Stimulated activated CD8-positive, alpha-beta memory T cell treated with anti-CD3 and anti-CD28 coated beads, Interleukin-4, amount 100 ng/mL, for 1 hour (primary cell): Measurements from ENCODE around the gene SEMA5A.

Source experiments
- DNase-seq, 2 donors: peaks; one replicate each; pipeline ENCODE4 v3.0.0-alpha.2; 2020; ENCODE audit warnings: low read depth in 2 of 2, low spot score in 1 of 2

Gene SEMA5A

DNA sequence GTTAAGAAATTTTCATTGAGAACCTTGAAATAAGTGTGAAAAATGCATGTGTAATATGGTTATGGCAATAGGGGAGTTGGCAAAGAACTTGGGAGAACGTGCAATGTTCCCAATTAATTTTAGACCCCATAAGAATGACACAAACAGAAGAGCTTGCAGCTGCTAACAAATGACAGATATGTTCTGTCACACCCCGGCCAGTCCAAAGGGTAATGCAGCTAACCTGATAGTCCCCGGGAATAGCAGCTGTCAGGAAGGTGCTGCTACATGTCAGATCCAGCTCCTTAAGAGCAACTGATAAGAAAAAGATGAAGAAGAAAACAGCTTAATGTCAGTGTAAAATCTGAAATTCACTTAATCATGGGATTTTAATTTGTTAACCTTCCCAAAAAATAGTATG lies 30.4 kb downstream of the SEMA5A start:
- DNase-seq: no peak

DNA sequence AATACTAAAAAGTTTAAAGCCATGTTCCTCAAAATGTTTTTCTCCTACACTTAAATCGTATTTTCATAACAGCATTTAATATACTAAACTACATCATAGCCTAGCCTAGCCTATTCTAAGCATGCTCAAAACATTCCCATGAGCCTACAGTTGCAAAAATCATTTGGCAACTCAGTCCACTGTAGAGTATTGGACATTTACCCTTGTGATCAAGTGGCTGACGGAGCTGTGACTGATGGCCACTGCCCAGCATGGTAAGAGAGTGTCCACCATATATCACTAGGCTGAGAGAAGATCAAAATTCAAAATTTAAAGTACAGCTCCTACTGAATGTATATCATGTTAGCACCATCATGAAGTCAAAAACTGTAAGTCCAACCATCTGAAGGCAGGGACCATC lies 30.9 kb downstream of the SEMA5A start:
- DNase-seq: no peak

DNA sequence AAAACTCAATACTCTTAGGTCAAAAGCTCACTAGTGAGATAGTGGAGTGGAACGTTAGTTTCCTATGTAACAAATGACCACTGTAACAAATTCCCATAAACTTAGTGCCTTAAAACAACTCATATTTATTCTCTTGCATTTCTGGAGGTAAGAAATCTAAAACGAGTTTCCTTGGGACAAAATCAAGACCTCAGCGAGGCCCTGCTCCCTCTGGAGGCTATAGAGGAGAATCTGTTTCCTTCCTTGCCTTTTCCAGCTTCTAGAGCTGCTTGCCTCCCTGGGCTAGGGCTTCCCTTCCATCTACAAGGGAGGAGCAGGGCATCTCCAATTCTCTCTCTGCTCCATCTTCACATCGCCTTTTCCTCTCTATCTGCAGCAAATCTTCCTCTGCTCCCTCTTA lies 32.0 kb downstream of the SEMA5A start:
- no peak for DNase-seq

DNA sequence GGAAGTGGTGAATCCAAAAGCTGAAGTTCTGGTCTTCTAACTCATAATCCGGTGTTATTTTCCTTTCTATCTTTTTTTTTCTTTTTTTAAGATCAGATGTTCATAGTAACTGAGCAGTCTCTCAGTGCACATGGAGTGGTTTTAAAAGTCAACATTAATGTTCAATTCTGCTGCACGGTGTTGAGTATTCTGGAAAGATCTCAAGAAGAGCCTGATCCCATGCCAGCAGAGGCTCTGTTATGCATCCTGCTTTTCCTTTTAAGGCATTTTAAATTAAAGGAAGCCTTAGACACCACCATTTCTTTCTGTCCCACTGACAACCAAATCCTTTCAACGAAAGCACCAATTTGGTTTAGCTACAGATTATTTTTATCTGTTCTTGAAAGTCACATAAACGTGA lies 33.4 kb downstream of the SEMA5A start:
- DNase-seq: no peak

DNA sequence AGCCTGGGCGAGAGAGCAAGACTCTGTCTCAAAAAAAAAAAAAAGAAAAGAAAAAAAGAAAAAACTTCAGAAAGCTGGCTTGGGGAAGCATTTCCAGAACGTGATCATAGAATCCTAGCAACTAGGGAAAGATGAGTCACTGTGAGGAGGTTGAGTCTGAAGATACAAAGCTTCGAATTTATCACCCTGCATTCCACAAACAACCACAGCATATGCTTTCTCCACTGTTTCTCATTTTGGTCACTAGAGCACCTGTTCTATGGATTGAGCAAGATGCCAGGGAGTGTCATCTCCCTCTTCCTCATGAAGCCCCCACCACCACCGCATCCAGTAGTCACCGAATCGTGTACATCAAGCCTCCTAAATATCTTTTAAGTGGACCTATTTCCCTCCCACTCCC lies 37.9 kb downstream of the SEMA5A start:
- DNase-seq: no peak

DNA sequence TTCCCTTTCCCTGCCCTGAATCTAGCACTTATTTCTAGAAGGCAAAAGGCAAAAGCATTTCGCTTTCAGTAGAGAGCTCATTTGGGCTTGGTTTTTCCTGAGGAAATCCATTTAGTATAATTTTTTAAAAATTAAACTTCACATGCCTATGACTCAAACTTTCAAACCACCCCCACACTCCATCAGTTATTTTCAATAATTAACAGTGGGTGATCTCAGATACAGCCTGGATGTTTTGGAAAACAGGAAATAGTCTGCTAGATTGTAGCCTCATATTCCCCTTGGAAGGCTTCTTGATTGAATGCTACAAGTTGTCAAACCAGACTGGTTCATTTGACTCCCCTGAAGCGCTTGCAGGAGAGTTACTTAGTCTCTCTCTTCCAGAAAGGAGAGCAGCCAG lies 40.6 kb downstream of the SEMA5A start:
- no peak for DNase-seq

DNA sequence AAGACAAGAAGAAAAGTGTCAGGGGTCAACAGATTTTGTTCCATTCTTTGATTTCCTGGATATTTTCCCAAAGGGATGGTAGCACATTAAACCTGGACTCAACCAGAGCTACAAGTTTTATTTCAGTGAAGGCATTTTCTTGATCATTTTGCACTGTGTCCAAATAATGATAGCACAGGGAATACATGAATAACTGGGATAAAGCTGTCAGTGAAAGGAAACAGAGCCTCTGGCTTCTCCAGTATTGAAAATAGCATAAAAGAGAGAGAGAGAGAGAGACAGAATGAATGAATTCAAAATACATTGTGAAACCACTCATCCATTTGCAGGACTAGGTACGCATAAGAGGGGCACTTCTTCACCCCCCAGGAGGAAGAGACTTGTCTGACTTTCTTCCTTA lies 43.0 kb downstream of the SEMA5A start:
- no peak for DNase-seq

DNA sequence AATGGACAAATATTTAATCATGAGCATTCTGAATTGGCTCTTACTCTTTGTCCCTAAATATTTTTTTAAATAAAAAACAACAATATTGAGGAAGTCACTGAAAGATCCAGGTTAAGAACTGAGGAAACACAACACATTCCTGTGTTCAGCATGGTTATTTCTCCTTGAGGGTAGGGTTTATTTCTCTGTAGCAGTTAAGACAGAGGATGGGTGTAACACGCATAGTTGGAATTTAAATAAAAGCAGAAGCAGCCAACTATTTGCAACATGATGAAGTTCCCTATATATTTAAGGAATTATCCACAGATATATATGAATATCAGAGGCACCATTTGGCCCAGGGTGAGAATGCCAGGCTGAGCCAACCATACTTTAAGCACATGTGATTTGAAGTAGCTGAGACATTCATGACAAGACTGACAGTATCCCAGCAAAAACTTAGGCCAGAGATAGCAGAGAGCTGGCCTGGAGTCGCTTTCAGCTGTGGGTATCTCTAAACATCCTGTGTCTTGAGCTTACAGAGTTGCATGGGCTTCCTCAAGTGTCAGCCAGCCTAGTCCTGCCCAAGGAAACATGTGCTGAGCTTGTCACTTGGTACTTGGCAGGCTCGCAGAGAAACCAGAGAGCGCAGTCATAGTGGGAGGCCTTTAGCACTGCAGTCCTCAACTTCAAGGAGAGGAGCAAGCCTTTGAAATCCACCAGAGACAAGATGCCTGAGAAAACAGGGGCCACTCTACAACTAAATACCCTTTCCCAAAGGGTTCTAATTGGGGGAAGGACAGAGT lies 43.6 kb downstream of the SEMA5A start:
- DNase-seq: no peak

DNA sequence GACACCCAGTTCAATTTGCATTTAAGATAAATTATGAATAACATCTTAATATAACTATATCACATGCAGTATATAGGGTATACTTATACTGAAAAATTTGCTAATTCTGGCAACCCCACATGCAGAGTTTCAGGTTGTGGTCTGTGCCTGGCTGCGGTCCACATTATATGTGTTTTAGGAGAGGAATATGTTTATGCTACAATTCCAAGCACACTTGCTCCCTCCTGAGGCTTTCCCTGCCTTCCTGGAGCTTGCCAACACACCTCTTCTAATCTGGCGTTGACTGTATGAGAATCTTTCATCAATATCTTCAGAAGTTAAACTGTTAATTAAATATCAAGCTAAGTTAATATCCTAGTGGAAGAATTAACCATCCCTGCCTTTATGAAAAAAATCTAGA lies 45.2 kb downstream of the SEMA5A start:
- no peak for DNase-seq

DNA sequence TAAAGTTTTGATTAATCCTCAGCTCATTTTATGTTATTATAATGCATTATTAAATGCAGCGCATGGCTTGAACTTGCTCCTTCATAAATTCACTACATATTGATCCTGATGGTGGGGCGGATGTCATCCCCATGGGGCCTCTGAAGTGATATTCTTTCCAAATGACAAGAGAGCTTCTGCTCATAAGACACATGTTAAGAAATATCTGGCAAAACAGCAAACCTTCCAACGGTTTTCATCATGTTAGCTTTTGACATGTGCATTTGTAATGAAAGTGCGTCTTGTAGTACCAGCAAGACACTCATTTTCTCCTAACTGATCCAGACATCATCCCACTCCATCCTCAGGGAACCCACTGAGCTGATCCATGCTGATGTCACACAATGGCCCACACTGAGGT lies 45.7 kb downstream of the SEMA5A start:
- no peak for DNase-seq

DNA sequence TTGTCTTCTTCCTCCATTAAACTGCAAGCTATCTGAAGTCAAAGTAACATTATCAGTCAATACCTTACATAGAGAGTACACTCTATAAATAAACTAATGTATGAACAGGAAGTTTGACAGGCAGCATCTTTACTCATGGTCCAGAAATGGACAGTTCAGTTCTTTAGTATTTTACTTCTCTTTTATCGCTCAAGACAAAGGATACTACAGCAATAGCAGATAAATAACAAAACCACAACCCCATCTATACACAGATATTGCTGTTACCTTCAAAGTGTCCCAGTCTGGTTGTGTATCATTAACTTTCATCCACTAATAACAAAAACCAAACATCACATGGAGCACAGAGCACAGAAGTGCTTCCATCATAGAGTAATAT lies 46.4 kb downstream of the SEMA5A start:
- DNase-seq: no peak

DNA sequence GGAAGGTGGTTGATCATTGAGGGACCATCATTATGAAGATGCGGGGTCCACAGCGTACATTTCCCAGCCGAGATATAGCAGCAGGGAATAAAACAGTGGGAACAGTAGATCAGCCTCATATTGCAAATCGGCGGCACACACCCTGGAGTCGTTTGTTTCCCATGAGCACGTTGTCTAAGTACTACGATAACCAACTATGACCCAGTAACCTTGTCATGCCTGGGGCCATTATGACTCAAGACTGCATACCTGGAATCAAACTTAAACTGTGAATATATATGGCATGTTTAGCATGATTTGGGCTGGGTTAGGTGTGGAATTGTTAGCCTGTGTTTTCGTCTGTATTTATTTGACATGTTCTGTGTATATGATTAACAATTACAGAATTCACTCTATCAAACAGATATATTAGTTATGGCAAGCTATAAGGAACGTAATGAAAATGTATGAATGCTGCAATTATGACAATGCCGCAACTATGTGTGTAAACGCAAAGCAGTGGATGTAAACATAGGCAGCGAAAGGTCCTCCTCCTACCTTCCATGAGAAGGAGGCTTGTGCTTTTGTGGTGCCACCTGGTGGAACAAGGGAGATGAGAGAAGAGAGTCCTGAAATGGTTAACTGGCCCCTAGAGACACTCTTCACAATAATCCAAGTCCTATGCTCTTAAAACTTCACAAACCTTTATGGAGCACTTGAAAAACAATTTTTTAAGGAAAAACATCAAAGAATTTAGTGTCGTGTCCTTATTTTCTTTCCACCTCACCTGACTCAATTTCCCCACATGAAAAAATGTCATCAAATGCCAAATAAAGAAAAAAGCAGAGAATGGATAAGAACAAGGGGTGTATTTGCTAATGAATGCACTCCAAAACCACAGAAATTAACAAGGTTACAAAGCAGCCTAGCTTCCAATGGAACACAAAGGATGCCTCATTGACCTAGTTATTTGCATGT lies 47.1 kb downstream of the SEMA5A start:
- DNase-seq: no peak

DNA sequence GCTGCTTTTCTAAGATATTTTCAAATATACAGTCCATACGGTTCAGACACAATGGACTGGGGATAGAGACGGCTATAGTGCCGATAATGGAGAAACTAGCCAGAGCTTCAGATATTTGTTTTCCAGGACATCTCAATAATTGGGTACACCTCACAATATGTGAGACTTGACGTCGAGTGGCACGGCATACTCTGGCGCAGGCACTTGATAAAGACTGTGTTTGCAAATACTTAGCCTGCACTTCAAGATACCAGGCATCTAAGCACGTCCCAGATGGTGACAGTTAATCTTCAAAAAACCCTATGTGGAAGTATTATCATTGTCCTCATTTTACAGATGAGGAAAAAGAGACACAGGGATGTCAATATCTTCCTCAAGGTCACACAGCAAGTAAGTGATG lies 48.5 kb downstream of the SEMA5A start:
- no peak for DNase-seq

DNA sequence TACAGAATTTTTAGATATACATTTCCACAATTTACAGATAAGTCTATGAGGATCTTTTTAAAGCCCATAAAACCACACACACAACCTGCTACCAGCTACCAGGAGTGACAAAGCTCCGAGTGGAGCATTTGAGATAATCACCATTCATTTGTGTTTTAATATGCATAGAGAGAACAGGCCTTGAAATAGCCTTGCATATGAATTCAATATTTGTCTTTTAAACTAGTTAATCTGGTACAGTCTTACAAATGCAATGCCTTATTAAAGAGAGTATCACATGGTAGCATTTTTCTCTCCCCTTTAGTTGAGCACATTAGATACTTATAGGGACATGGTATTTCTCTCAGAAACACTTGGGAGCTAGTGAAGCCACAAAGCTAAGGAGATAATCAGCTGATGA lies 49.1 kb downstream of the SEMA5A start:
- DNase-seq: no peak

DNA sequence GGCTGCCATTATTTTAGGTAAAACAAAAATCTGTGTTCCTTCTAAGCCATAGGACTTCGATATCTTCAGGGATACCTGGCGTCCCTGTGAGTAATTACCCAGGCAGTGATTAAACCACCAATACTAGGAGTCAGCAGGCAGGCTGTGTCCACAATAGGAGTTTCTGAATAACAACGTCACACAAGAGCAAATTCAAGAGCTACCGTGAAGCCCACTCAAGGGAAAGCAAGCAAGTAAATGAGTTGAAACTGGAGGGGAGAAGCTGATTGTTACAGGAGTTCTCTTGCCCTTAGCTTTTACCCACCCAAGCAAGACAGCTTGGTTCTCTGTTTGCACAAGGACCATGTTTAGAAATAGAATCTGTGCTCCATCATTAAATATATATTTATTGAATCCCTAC lies 50.8 kb downstream of the SEMA5A start:
- DNase-seq: no peak

DNA sequence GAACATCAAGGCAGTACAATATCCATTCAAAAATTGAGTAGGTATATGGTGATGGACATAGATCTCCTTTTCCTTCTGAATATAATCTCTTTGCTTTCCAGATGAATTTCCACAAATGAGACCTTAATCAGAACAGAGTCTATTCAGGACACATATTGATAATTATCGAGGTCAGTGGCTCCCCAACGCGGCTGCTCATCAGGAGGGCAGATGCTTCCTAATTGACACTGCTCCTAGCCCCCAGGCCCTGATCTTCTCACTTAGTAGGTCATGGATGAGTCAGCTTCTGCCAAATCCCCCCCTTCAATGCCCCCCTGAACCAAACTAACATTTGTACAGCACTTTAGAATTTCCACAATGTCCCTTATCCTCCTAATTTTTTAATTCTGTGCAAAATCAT lies 51.6 kb downstream of the SEMA5A start:
- DNase-seq: no peak

DNA sequence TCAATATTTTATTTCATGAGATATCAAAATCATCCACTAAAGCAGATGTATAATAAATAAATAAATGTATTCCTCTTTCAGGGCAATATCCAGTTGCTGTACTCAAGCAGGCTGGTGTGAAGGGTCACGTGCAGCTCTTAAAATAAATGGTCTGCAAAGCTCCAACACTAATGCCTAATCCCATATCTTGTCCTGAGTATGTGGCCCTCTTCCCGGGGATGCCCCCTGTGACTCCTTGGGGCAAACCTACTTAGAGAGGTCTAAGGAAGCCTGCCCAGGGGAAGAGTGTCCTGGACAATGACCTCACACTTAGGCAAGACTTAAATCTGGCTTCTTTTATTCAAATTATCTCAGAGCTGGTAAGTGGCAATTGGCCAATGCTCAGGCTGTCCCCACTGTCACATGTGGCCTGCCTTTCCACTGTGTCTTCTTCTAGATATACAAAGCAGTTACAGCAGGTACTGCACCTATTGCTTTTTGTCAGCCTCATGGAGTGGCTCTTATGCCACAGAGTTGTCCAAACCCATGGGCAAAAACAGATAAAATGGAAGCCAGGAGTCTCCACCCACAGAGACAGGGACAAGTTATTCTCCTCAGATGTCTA lies 55.3 kb downstream of the SEMA5A start:
- DNase-seq: no peak

DNA sequence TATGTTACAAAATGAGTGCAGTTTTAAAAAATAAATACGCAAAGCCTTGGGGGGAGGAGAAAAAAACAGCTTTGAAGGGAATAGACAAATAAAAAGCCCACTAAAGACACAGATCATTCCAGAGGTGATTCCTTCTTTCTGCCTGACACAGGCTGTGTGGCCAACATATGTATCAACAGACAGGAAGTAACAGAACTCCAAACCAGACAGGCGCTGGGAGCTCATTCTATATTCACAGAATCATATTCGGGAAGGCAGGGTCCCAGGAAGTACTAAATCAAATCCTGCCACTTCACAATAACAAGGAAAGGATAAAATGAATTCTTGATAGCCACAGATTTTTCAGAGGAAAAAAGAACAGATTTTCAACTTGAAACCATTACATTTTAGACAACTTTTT lies 62.1 kb downstream of the SEMA5A start:
- DNase-seq: no peak

DNA sequence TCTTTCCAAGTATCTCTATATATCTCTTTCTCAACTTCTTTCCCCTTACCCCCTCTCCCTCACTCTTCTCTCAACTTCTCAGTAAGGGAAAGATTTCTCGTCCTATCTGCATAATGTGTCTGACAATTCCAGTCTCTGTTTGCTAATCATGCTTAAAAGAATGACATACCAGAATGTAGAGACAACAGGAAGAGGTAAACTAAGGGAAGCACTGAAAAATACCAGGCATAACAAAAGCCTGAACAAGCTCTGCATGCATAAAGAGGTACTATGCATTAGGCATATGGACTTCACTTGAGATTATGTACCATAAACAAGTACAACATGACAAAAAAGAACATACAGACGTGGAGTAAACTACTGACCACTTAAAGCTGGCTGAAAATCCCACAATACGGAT lies 62.6 kb downstream of the SEMA5A start:
- no peak for DNase-seq

DNA sequence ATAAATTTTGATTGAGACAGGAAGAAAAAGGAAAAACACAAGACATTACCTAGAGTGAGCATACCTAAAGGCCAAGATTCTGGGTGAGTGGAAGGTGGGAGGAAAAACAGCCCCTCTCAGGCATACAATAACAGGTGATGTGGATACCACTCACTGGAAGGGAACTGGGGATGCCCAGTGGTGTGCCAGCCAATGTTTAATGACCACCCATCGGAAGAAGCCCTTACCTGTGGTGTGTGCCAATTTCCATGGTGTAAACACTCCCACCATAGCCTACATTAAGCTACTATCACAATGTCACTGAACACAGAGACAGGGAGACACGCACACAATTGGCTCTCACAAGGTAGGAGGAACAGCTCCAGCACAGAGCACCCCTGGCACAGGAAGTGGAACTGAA lies 63.5 kb downstream of the SEMA5A start:
- no peak for DNase-seq

DNA sequence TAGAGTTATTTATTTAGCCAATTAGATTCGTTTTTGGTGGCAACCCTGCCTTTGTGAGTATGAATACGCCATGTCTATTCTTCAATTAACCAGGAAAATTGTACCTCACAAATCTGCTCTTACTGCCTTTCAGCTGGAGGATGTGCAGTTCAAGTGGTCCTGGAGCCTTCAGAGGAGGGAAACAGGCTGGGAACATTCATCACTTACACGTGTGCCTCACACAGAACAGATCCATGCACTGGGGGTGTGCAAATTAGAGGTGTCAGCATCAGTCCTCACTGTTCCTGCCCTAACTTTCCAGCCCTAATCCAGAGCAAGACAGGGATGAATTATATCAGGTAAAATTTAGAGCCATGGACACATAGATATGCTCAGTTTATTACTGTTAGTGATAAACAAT lies 65.4 kb downstream of the SEMA5A start:
- DNase-seq: no peak

DNA sequence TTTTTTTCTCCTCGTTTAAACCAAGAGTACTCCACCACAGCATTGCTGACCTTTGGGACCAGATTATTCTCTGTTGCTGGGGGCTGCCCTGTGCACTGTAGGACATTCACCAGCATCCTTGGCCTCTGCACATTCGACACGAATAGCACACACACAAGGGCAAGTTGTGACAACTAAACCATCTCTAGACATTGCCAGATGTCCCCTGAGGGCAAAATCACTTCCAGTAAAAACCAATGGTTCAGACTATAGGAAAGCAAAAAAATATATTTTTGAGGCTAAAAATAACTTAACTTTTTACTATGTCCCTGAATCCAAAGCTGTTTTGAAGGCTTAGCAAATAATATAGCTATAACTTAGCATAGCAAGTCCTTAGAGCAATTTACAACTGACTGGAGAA lies 65.9 kb downstream of the SEMA5A start:
- DNase-seq: no peak
